Osteocyte (in vitro differentiated cells): Measurements from ENCODE around the gene SLC12A6. TPM values are rescaled to one million over a fixed set of nuclear protein-coding genes. Genes with fewer than 3 reads are reported as not detected.

Experiments
- DNase-seq: peaks from one replicate; pipeline ENCODE4 v3.0.0; 2021; ENCODE audit warnings: mixed read lengths; ENCODE audit not compliant: unreplicated experiment; ENCODE audit errors: extremely low spot score
- H3K27ac Mint-ChIP-seq: one replicate; pipeline ENCODE4 v1.8.0; 2021; ENCODE audit warnings: mild to moderate bottlenecking, mixed read lengths; ENCODE audit not compliant: unreplicated experiment
- H3K27me3 Mint-ChIP-seq: one replicate; pipeline ENCODE4 v1.8.0; 2021; ENCODE audit warnings: mixed read lengths; ENCODE audit not compliant: unreplicated experiment
- H3K36me3 Mint-ChIP-seq: one replicate; pipeline ENCODE4 v1.8.0; 2021; ENCODE audit warnings: mixed read lengths; ENCODE audit not compliant: unreplicated experiment
- H3K4me1 Mint-ChIP-seq: one replicate; pipeline ENCODE4 v1.8.0; 2021; ENCODE audit warnings: mixed read lengths; ENCODE audit not compliant: unreplicated experiment
- H3K4me3 Mint-ChIP-seq: one replicate; pipeline ENCODE4 v1.8.0; 2021; ENCODE audit warnings: mild to moderate bottlenecking, moderate library complexity, mixed read lengths; ENCODE audit not compliant: unreplicated experiment
- H3K9me3 Mint-ChIP-seq: one replicate; pipeline ENCODE4 v1.8.0; 2021; ENCODE audit warnings: mixed read lengths; ENCODE audit not compliant: unreplicated experiment
- total RNA-seq: library from RNA; stranded (reverse); gene quantifications from 2 replicates; pipeline ENCODE4 v1.2.1, GENCODE V29; 2021
- TF ChIP-seq, protein P1 (sequence below): fragments of 200-600 bp; sonication (generic); IDR thresholded peaks from 2 replicates; pipeline ENCODE4 v1.5.0; 2021; ENCODE audit warnings: antibody characterized with exemption, mild to moderate bottlenecking, moderate library complexity

The SLC12A6 gene
- total RNA-seq, 1 donor from 2014 or later: 52.3 TPM

DNA sequence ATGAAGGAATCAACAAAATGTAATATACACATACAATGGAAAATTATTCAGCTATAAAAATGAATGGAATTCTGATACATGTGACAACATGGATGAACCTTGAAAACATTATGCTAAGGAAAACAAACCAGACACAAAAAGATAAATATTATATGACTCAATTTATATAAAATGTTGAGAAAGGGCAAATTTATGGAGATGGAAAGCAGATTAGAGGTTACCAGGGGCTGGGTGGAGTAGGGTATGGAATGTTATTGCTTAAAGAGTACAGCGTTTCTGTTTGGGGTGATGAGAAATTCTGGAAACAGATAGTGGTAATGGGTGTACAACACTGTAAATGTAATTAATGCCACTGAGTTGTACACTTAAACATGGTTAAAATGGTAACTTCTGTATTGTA, 61.9 kb downstream of the SLC12A6 start:
- H3K27me3 Mint-ChIP-seq: no peaks in the 10 kb centered on the region
- peaks cover 2% of the 10 kb centered on the region for H3K9me3 Mint-ChIP-seq
- TF ChIP-seq, protein P1, sequence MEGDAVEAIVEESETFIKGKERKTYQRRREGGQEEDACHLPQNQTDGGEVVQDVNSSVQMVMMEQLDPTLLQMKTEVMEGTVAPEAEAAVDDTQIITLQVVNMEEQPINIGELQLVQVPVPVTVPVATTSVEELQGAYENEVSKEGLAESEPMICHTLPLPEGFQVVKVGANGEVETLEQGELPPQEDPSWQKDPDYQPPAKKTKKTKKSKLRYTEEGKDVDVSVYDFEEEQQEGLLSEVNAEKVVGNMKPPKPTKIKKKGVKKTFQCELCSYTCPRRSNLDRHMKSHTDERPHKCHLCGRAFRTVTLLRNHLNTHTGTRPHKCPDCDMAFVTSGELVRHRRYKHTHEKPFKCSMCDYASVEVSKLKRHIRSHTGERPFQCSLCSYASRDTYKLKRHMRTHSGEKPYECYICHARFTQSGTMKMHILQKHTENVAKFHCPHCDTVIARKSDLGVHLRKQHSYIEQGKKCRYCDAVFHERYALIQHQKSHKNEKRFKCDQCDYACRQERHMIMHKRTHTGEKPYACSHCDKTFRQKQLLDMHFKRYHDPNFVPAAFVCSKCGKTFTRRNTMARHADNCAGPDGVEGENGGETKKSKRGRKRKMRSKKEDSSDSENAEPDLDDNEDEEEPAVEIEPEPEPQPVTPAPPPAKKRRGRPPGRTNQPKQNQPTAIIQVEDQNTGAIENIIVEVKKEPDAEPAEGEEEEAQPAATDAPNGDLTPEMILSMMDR: no peak
- H3K36me3 Mint-ChIP-seq: peaks cover 4% of the 10 kb centered on the region
- peak overlapping the region; percentile 26 for H3K4me3 Mint-ChIP-seq
- peaks cover 70% of the 10 kb centered on the region for H3K4me1 Mint-ChIP-seq
- no peak for DNase-seq
- H3K27ac Mint-ChIP-seq: peak overlapping the region; percentile 56

DNA sequence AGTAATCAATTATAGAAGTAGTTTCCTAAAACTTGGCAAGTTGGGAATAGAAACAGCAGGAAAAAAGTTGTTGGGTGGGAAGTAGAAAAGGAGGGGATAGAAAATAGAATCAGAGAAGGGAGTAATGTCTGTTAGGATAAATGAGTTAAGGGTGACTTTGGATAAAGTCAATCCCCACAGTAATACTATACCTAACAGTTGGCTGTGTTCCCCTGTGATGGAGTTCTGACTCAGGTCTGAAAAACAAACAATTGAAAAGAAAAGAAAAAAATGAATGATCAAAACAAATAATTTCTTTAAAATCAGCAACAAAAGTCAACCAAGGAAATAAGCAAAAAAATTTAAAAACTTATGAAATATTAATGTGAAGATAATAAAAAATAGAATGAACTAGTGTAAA, 62.4 kb downstream of the SLC12A6 start:
- peaks cover 73% of the 10 kb centered on the region for H3K4me1 Mint-ChIP-seq
- peak overlapping the region; percentile 56 for H3K27ac Mint-ChIP-seq
- H3K4me3 Mint-ChIP-seq: no peak overlapping the region
- peaks cover 2% of the 10 kb centered on the region for H3K36me3 Mint-ChIP-seq
- TF ChIP-seq, protein P1: no peak
- DNase-seq: no peak
- no peaks in the 10 kb centered on the region for H3K9me3 Mint-ChIP-seq
- no peaks in the 10 kb centered on the region for H3K27me3 Mint-ChIP-seq

DNA sequence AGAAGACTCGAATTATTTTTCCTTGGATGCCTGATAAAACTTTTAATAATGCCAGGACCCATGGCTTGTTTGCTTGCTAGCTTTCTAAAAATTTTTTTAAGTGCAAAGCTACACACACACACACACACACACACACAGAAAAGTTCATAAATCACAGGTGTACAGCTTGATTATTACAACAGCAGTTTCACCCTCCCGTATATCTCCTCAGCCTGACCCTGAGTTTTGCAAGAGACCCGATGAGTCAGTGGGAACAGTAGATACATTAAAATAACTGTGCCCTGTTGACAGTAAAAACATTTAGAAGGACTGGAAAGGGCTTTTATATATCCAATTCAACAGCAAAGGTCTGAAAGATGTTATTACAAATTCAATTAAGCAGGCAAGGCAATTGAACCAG, 66.1 kb downstream of the SLC12A6 start:
- TF ChIP-seq, protein P1: no peak
- Mint-ChIP-seq H3K27ac (peak overlapping the region; percentile 54), H3K27me3 (no peaks in the 10 kb centered on the region), H3K4me1 (peaks cover 79% of the 10 kb centered on the region), H3K36me3 (peaks cover 7% of the 10 kb centered on the region), H3K4me3 (no peak overlapping the region), H3K9me3 (no peaks in the 10 kb centered on the region)
- no peak for DNase-seq

DNA sequence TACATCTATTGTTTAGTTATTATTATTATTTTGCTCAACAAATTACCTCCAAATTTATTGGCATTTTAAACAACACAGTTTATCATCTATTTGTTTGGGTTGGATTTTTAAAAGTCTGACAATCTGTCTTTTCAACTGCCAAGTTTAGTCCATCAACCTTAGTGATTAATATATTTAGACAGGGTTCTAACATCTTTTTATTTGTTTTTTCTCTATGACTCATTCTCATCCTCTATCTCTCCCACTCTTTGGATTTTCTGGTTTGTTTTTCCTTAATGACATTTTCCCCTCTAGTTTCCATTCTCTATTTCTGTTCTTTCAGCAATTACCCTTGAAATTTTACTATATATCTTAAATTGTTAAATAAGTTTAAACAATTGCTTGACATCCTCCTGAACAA, 70.8 kb downstream of the SLC12A6 start:
- Mint-ChIP-seq H3K9me3 (no peaks in the 10 kb centered on the region), H3K27me3 (no peaks in the 10 kb centered on the region), H3K36me3 (peaks cover 9% of the 10 kb centered on the region), H3K4me1 (peaks cover 49% of the 10 kb centered on the region), H3K4me3 (no peak overlapping the region), H3K27ac (peak overlapping the region; percentile 82)
- TF ChIP-seq, protein P1: no peak
- no peak for DNase-seq

DNA sequence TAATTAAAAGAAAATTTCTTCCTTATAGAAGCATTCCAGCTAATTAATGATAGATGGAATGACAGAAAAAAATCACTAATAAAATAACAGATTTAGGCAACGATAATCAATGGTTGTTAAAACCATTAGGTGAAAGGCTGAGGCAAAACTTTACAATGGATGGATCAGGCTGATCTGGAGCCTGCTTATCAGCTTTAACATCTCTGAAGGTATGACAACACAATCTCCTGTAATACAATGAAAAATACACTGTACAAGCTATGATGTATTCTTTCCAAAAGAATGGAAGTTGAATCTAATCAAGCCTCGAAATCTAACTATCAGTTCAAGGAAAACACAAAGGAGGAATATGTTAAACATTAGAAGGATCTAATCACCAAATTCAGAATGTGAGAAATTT, 73.5 kb downstream of the SLC12A6 start:
- Mint-ChIP-seq H3K27ac (no peak overlapping the region), H3K36me3 (peaks cover 14% of the 10 kb centered on the region), H3K27me3 (no peaks in the 10 kb centered on the region), H3K4me3 (no peak overlapping the region), H3K9me3 (no peaks in the 10 kb centered on the region), H3K4me1 (peaks cover 33% of the 10 kb centered on the region)
- no peak for DNase-seq
- TF ChIP-seq, protein P1: no peak
